ENCODE results near the gene WWP2. TPM values are rescaled to one million over a fixed set of nuclear protein-coding genes. Genes with fewer than 3 reads are reported as not detected.
"Not testable (repeated sequence)": the region's sequence is repeated elsewhere in the genome, so short reads cannot be mapped to it uniquely, and the experiment has no call there.

WWP2 gene
- total RNA-seq, 2 experiments from 2014 or later, result 30.7 to 35.1 TPM

- H3K4me3 Mint-ChIP-seq, result no peak overlapping the region
- peaks cover 24% of the 10 kb centered on the region for H3K36me3 Mint-ChIP-seq (ENCODE audit: low read depth)
Measured at GRCh38 chr16:69814078-69814477, 51.9 kb downstream of the WWP2 start.

GRCh38 chr16:69814561-69814960 is 52.4 kb downstream of the WWP2 start:
- Mint-ChIP-seq H3K9me3 (no peaks in the 10 kb centered on the region), H3K27me3 (no peaks in the 10 kb centered on the region), H3K36me3 (ENCODE audit: low read depth) (peaks cover 27% of the 10 kb centered on the region), H3K4me3 (no peak overlapping the region), H3K27ac (no peak overlapping the region), H3K4me1 (ENCODE audit: low read depth) (no peaks in the 10 kb centered on the region)
- ChIA-PET POLR2A (no interaction called here), CTCF (interaction anchor here (1.3 to 1.5 kb wide), 2 partner anchors 18 to 115 kb away, joined by 3 to 4 read pairs; no protein-coding TSS in a partner anchor)
- DNase-seq, result no peak
- intact Hi-C loops (cut with micrococcal nuclease), result no loop called here
- ATAC-seq, result no peak
- no peak for TF ChIP-seq CTCF (IDR thresholded peaks at IDR 0.05)

More at GRCh38 chr16:69814078-69814477, 51.9 kb downstream of the WWP2 start:
- Mint-ChIP-seq H3K27ac (no peak overlapping the region), H3K9me3 (no peaks in the 10 kb centered on the region), H3K4me1 (ENCODE audit: low read depth) (no peaks in the 10 kb centered on the region), H3K27me3 (no peaks in the 10 kb centered on the region)
- CTCF ChIA-PET, result interaction anchor here (1.5 kb wide), 1 partner anchor 17 kb away, joined by 3 read pairs; no protein-coding TSS in a partner anchor
- DNase-seq, result no peak
- POLR2A ChIA-PET, result no interaction called here
- no peak for TF ChIP-seq CTCF (IDR thresholded peaks at IDR 0.05)
- no peak for ATAC-seq
- intact Hi-C loops (cut with micrococcal nuclease), result no loop called here

GRCh38 chr16:69815216-69815883 is 53.2 kb downstream of the WWP2 start:
- intact Hi-C loops (cut with micrococcal nuclease); DNase-seq; H3K9me3 Mint-ChIP-seq; POLR2A ChIA-PET; ATAC-seq; H3K27ac Mint-ChIP-seq; H3K4me1 Mint-ChIP-seq (ENCODE audit: low read depth); H3K27me3 Mint-ChIP-seq; H3K4me3 Mint-ChIP-seq: not testable (repeated sequence)
- peaks cover 23% of the 10 kb centered on the region for H3K36me3 Mint-ChIP-seq (ENCODE audit: low read depth)
- CTCF ChIA-PET, result interaction anchor here (1.1 to 1.5 kb wide), 3 partner anchors 19 to 114 kb away, joined by 3 to 4 read pairs (median 3); no protein-coding TSS in a partner anchor

- no peak overlapping the region for H3K27ac Mint-ChIP-seq
- ChIA-PET CTCF (no interaction called here), POLR2A (no interaction called here)
- ATAC-seq (no peak), DNase-seq (no peak)
- H3K4me1 Mint-ChIP-seq (ENCODE audit: low read depth), result no peaks in the 10 kb centered on the region
- H3K9me3 Mint-ChIP-seq, result no peaks in the 10 kb centered on the region
- TF ChIP-seq CTCF (IDR thresholded peaks at IDR 0.05), result no peak
- H3K36me3 Mint-ChIP-seq (ENCODE audit: low read depth), result peaks cover 22% of the 10 kb centered on the region
- H3K27me3 Mint-ChIP-seq, result no peaks in the 10 kb centered on the region
- intact Hi-C loops (cut with micrococcal nuclease), result no loop called here
- H3K4me3 Mint-ChIP-seq, result no peak overlapping the region
Measured at GRCh38 chr16:69816996-69817395, 54.9 kb downstream of the WWP2 start.

GRCh38 chr16:69818891-69819545 is 56.9 kb downstream of the WWP2 start:
- ChIA-PET CTCF (no interaction called here), POLR2A (no interaction called here)
- intact Hi-C loops (cut with micrococcal nuclease), result no loop called here
- Mint-ChIP-seq H3K36me3 (ENCODE audit: low read depth) (peaks cover 26% of the 10 kb centered on the region), H3K27ac (no peak overlapping the region), H3K4me1 (ENCODE audit: low read depth) (no peaks in the 10 kb centered on the region), H3K27me3 (no peaks in the 10 kb centered on the region), H3K4me3 (no peak overlapping the region), H3K9me3 (no peaks in the 10 kb centered on the region)
- no peak for TF ChIP-seq CTCF (IDR thresholded peaks at IDR 0.05)
- ATAC-seq, result no peak
- no peak for DNase-seq
